Mesenchymal stem cell (in vitro differentiated cells and primary cell): ENCODE measurements around the gene WFDC9.

Source experiments
- DNase-seq: peaks from one replicate; pipeline ENCODE4 v3.0.0-alpha.2; 2013
- H2AFZ ChIP-seq: one replicate; pipeline ENCODE4 v1.6.1; 2013; ENCODE audit warnings: low read depth, mild to moderate bottlenecking, control low read depth, inconsistent platforms, low read length, moderate library complexity
- H2AK5ac ChIP-seq: 2 replicates; pipeline ENCODE4 v1.6.1; 2013; ENCODE audit warnings: low read length, moderate library complexity, mild to moderate bottlenecking, inconsistent platforms; ENCODE audit not compliant: severe bottlenecking
- H2BK120ac ChIP-seq: one replicate; pipeline ENCODE4 v1.6.1; 2013; ENCODE audit warnings: low read depth, mild to moderate bottlenecking, inconsistent platforms, low read length, moderate library complexity
- H2BK12ac ChIP-seq, 2 experiments: one replicate each; pipeline ENCODE4 v1.6.1; 2013; ENCODE audit warnings: inconsistent platforms in 2 of 2, low read length in 2 of 2, mild to moderate bottlenecking in 2 of 2, moderate library complexity in 2 of 2, control low read depth in 1 of 2
- H2BK15ac ChIP-seq: one replicate; pipeline ENCODE4 v1.6.1; 2013; ENCODE audit warnings: mild to moderate bottlenecking, low read depth, inconsistent platforms; ENCODE audit not compliant: poor library complexity, severe bottlenecking
- H2BK5ac ChIP-seq: 2 replicates; pipeline ENCODE4 v1.6.1; 2013; ENCODE audit warnings: low read depth, mild to moderate bottlenecking, low read length, control low read depth, inconsistent platforms; ENCODE audit not compliant: poor library complexity, severe bottlenecking
- H3K14ac ChIP-seq, 2 experiments: one replicate each; pipeline ENCODE4 v1.6.1; 2013; ENCODE audit warnings: inconsistent platforms in 2 of 2, low read length in 2 of 2, control low read depth in 1 of 2, mild to moderate bottlenecking in 1 of 2, moderate library complexity in 1 of 2
- H3K18ac ChIP-seq, 2 experiments: one replicate each; pipeline ENCODE4 v1.6.1; 2013; ENCODE audit warnings: inconsistent platforms in 2 of 2, low read length in 2 of 2, control low read depth in 1 of 2, low read depth in 1 of 2, mild to moderate bottlenecking in 1 of 2
- H3K23ac ChIP-seq, 2 experiments: one replicate each; pipeline ENCODE4 v1.6.1; 2013; ENCODE audit warnings: inconsistent platforms in 2 of 2, low read length in 2 of 2, mild to moderate bottlenecking in 2 of 2, moderate library complexity in 2 of 2, control low read depth in 1 of 2
- H3K27ac ChIP-seq: 2 replicates; pipeline ENCODE4 v1.5.1; 2013; ENCODE audit warnings: mild to moderate bottlenecking, moderate library complexity, low read length, control low read depth, inconsistent platforms; ENCODE audit not compliant: poor library complexity, severe bottlenecking
- H3K27me3 ChIP-seq, 2 experiments: 2 replicates each; pipeline versions ENCODE4 v1.6.1 to v1.7.0; 2013; ENCODE audit warnings: low read length in 2 of 2, mild to moderate bottlenecking in 2 of 2, moderate library complexity in 2 of 2, control low read depth in 1 of 2, inconsistent platforms in 1 of 2; ENCODE audit not compliant: control insufficient read depth in 1 of 2, insufficient read depth in 1 of 2
- H3K36me3 ChIP-seq, 2 experiments: 2 replicates each; pipeline versions ENCODE4 v1.6.1 to v1.7.0; 2013; ENCODE audit warnings: low read length in 2 of 2, control low read depth in 1 of 2, inconsistent platforms in 1 of 2, low read depth in 1 of 2, mild to moderate bottlenecking in 1 of 2; ENCODE audit not compliant: insufficient read depth in 2 of 2, control insufficient read depth in 1 of 2
- H3K4ac ChIP-seq, 2 experiments: one replicate each; pipeline ENCODE4 v1.6.1; 2013; ENCODE audit warnings: inconsistent platforms in 2 of 2, low read length in 2 of 2, mild to moderate bottlenecking in 2 of 2, moderate library complexity in 2 of 2, control low read depth in 1 of 2, low read depth in 1 of 2
- H3K4me1 ChIP-seq: 2 replicates; pipeline ENCODE4 v1.6.1; 2013; ENCODE audit warnings: low read depth, low read length, control low read depth; ENCODE audit not compliant: control insufficient read depth, insufficient read depth
- H3K4me2 ChIP-seq: 2 replicates; pipeline ENCODE4 v1.6.1; 2013; ENCODE audit warnings: low read length, mild to moderate bottlenecking, inconsistent platforms; ENCODE audit not compliant: poor library complexity, severe bottlenecking
- H3K4me3 ChIP-seq, 2 experiments: 2 replicates each; pipeline versions ENCODE4 v1.5.1 to v1.7.0; 2013; ENCODE audit warnings: low read length in 2 of 2, mild to moderate bottlenecking in 2 of 2, control low read depth in 1 of 2, low read depth in 1 of 2; ENCODE audit not compliant: insufficient read depth in 1 of 2
- H3K79me1 ChIP-seq: replicated peaks from 2 replicates; pipeline ENCODE4 v1.6.1; 2013; ENCODE audit warnings: mild to moderate bottlenecking, control low read depth, low read length, inconsistent platforms; ENCODE audit not compliant: poor library complexity, severe bottlenecking
- H3K9ac ChIP-seq: 2 replicates; pipeline ENCODE4 v1.7.0; 2013; ENCODE audit warnings: mild to moderate bottlenecking, low read length, moderate library complexity
- H3K9me3 ChIP-seq: 2 replicates; pipeline ENCODE4 v1.7.0; 2013; ENCODE audit warnings: mild to moderate bottlenecking, low read length; ENCODE audit not compliant: control insufficient read depth
- H4K8ac ChIP-seq: one replicate; pipeline ENCODE4 v1.6.1; 2013; ENCODE audit warnings: inconsistent platforms, mild to moderate bottlenecking, low read length, moderate library complexity
- H4K91ac ChIP-seq: one replicate; pipeline ENCODE4 v1.6.1; 2013; ENCODE audit warnings: mild to moderate bottlenecking, low read length, inconsistent platforms
- WGBS: methylation state at CpG from one replicate; pipeline ENCODE4 v1.1.7; 2013; ENCODE audit warnings: mixed read lengths; 5-methylcytosine and 5-hydroxymethylcytosine counted together

Gene WFDC9

DNA sequence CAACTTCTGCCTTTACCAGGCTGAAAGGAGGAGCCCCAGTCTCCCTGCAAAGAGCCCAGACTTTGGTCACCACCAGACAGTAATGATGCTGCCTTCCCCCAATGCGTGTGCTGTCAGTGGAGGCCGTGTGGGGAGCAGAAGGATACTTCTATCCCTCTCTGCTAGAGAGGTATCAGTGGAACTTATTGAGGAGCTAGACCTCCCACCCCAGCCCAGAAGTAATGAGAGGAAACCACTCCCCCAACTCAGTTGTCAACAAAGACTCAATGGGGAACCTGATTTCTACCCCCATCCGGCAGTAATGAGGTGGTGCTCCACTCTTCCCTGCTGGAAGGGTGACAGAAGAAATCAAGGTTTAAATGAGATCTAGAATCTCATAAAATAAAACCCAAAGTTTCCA is 47.6 kb downstream of the WFDC9 start:
- no peak overlapping the region for H2AFZ ChIP-seq
- H3K14ac ChIP-seq = no peak overlapping the region
- H2BK12ac ChIP-seq = no peak overlapping the region
- no peak overlapping the region for H3K23ac ChIP-seq
- H2BK5ac ChIP-seq = no peak overlapping the region
- no peaks in the 10 kb centered on the region for H3K79me1 ChIP-seq
- no peak overlapping the region for H3K27ac ChIP-seq
- no peak overlapping the region for H3K18ac ChIP-seq
- no peak overlapping the region for H4K91ac ChIP-seq
- no peak overlapping the region for H3K4me3 ChIP-seq
- no peak overlapping the region for H3K9ac ChIP-seq
- no peaks in the 10 kb centered on the region for H3K9me3 ChIP-seq
- peaks cover 0 to 5% of the 10 kb centered on the region in 2 experiments for H3K27me3 ChIP-seq
- no peaks in the 10 kb centered on the region for H3K4me1 ChIP-seq
- H3K4me2 ChIP-seq = no peak overlapping the region
- DNase-seq = no peak
- H2BK15ac ChIP-seq = no peak overlapping the region
- 76% methylated on average over 2 of the region's 3 CpGs for WGBS
- no peak overlapping the region for H4K8ac ChIP-seq
- no peak overlapping the region for H3K4ac ChIP-seq
- no peak overlapping the region for H2AK5ac ChIP-seq
- no peak overlapping the region for H2BK120ac ChIP-seq
- no peaks in the 10 kb centered on the region for H3K36me3 ChIP-seq

- Histone ChIP-seq H3K4ac (no peak overlapping the region), H3K27me3 (peaks cover 0 to 5% of the 10 kb centered on the region in 2 experiments), H2AK5ac (no peak overlapping the region), H3K79me1 (no peaks in the 10 kb centered on the region), H3K4me2 (no peak overlapping the region), H3K27ac (no peak overlapping the region), H2BK12ac (no peak overlapping the region), H3K18ac (no peak overlapping the region), H3K23ac (no peak overlapping the region), H2BK15ac (no peak overlapping the region), H3K9me3 (no peaks in the 10 kb centered on the region), H4K91ac (no peak overlapping the region), H3K4me3 (no peak overlapping the region), H2BK5ac (no peak overlapping the region), H3K9ac (no peak overlapping the region), H3K36me3 (no peaks in the 10 kb centered on the region), H2BK120ac (no peak overlapping the region), H2AFZ (no peak overlapping the region), H3K14ac (no peak overlapping the region), H4K8ac (no peak overlapping the region), H3K4me1 (no peaks in the 10 kb centered on the region)
- DNase-seq = no peak
Observed at GRCh38 chr20:45581702-45582101, 49.4 kb downstream of the WFDC9 start.

DNA sequence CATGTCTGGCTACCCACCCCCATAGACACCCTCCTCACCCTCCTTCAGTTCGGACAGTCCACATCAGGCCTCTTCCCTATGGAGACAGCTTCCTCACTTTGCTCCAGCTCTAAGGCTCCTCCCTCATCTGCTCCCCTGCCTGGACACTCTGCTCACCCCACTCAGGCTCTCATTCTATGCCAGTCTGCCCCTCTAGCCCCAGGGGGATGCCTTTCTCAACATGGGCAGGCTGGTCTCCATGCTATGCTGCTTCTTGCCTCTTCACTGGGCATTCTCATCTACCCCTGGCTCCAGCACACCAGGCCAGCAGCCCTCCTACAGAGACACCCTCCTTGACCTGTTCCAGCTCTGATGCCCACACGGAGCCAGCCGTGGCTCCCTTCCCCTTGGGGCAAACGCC is 51.9 kb downstream of the WFDC9 start, which contains the start of gene WFDC8:
WFDC8 (minus strand) TSS at position 101 of the 400 bp plus-strand sequence; CDS start at position 64, 37 bp downstream.
- Histone ChIP-seq H3K18ac (no peak within 1 kb of the TSS), H3K27ac (no peak within 1 kb of the TSS), H4K8ac (no peak within 1 kb of the TSS), H3K4ac (no peak within 1 kb of the TSS), H3K36me3 (no peaks in the 10 kb centered on the region), H2BK12ac (no peak within 1 kb of the TSS), H2BK5ac (no peak within 1 kb of the TSS), H3K9me3 (no peaks in the 10 kb centered on the region), H3K27me3 (peaks cover 0 to 5% of the 10 kb centered on the region in 2 experiments), H3K23ac (no peak within 1 kb of the TSS), H2AFZ (no peak within 1 kb of the TSS), H3K79me1 (no peaks in the 10 kb centered on the region), H3K9ac (no peak within 1 kb of the TSS), H3K14ac (no peak within 1 kb of the TSS), H2BK15ac (no peak within 1 kb of the TSS), H4K91ac (no peak within 1 kb of the TSS), H3K4me1 (no peaks in the 10 kb centered on the region), H3K4me2 (no peak within 1 kb of the TSS), H2AK5ac (no peak within 1 kb of the TSS), H2BK120ac (no peak within 1 kb of the TSS), H3K4me3 (no peak within 1 kb of the TSS)
- no peak for DNase-seq
- 81% methylated on average over 3 of the region's 4 CpGs for WGBS

DNA sequence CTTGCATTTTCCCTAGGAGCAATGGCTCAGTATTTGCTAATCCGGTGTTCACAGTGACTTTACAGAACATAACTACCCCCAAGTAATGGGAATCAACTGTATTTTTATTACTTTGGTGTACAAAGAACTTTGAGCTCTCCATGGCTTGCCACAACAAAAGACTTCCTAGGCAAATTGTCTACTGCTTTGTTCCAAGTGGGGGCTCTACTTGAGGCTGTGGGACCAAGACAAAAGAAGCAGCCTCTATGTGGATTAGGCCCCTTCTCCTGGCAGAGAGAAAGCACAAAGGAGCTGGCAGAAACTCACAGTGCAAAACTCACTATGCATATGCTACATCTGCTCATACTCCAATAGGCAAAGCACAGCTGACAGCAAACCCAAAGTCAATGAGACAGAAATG is 52.9 kb downstream of the WFDC9 start:
- Histone ChIP-seq H3K4ac (no peak overlapping the region), H3K9ac (no peak overlapping the region), H3K79me1 (no peaks in the 10 kb centered on the region), H3K27ac (no peak overlapping the region), H4K91ac (no peak overlapping the region), H3K4me2 (no peak overlapping the region), H4K8ac (no peak overlapping the region), H3K23ac (no peak overlapping the region), H2AFZ (no peak overlapping the region), H3K18ac (no peak overlapping the region), H2BK15ac (no peak overlapping the region), H3K14ac (no peak overlapping the region), H3K27me3 (peaks cover 0 to under 1% of the 10 kb centered on the region in 2 experiments), H2BK120ac (no peak overlapping the region), H2BK5ac (no peak overlapping the region), H2AK5ac (no peak overlapping the region), H3K4me3 (no peak overlapping the region), H2BK12ac (no peak overlapping the region), H3K36me3 (no peaks in the 10 kb centered on the region), H3K4me1 (no peaks in the 10 kb centered on the region), H3K9me3 (peaks cover 4% of the 10 kb centered on the region)
- no peak for DNase-seq
- no CpG with 5 or more reads among the region's 1 CpG for WGBS
